Trophoblast cell (in vitro differentiated cells and primary cell): Measurements from ENCODE around the gene PRKN.

Experiments
- DNase-seq, 2 donors: peaks; one replicate each; pipeline ENCODE4 v3.0.0-alpha.2; 2016
- H2AFZ ChIP-seq: 2 replicates; pipeline ENCODE4 v1.6.1; 2013; ENCODE audit warnings: low read length, moderate library complexity, mild to moderate bottlenecking; ENCODE audit not compliant: insufficient read depth, poor library complexity
- H2AK5ac ChIP-seq: 2 replicates; pipeline ENCODE4 v1.6.1; 2013; ENCODE audit warnings: mild to moderate bottlenecking, low read length
- H2BK120ac ChIP-seq: 2 replicates; pipeline ENCODE4 v1.6.1; 2013; ENCODE audit warnings: low read length, mild to moderate bottlenecking, moderate library complexity; ENCODE audit not compliant: insufficient read depth, poor library complexity
- H2BK12ac ChIP-seq: 2 replicates; pipeline ENCODE4 v1.6.1; 2013; ENCODE audit warnings: mild to moderate bottlenecking, low read length, moderate library complexity
- H2BK5ac ChIP-seq: 2 replicates; pipeline ENCODE4 v1.6.1; 2013; ENCODE audit warnings: low read length, low read depth, moderate library complexity, mild to moderate bottlenecking; ENCODE audit not compliant: poor library complexity
- H3K14ac ChIP-seq: 2 replicates; pipeline ENCODE4 v1.6.1; 2013; ENCODE audit warnings: mild to moderate bottlenecking, low read length
- H3K18ac ChIP-seq: 2 replicates; pipeline ENCODE4 v1.6.1; 2013; ENCODE audit warnings: mild to moderate bottlenecking, low read length
- H3K23ac ChIP-seq: 2 replicates; pipeline ENCODE4 v1.6.1; 2013; ENCODE audit warnings: low read length
- H3K27ac ChIP-seq: 2 replicates; pipeline ENCODE4 v1.5.1; 2013; ENCODE audit warnings: low read depth, mild to moderate bottlenecking, inconsistent platforms, low read length, moderate library complexity
- H3K27me3 ChIP-seq: 2 replicates; pipeline ENCODE4 v1.6.1; 2013; ENCODE audit warnings: inconsistent platforms, mild to moderate bottlenecking, low read length, moderate library complexity; ENCODE audit not compliant: insufficient read depth
- H3K36me3 ChIP-seq, 2 experiments: 1 replicate in 1 of 2; 2 replicates in 1 of 2; pipeline ENCODE4 v1.6.1; 2013; ENCODE audit warnings: low read length in 2 of 2, mild to moderate bottlenecking in 2 of 2, moderate library complexity in 1 of 2; ENCODE audit not compliant: insufficient read depth in 2 of 2, control insufficient read depth in 1 of 2
- H3K4ac ChIP-seq: 2 replicates; pipeline ENCODE4 v1.6.1; 2013; ENCODE audit warnings: low read depth, mild to moderate bottlenecking, low read length, moderate library complexity
- H3K4me1 ChIP-seq, 2 experiments: 1 replicate in 1 of 2; 2 replicates in 1 of 2; pipeline ENCODE4 v1.6.1; 2013; ENCODE audit warnings: low read length in 2 of 2, mild to moderate bottlenecking in 2 of 2, moderate library complexity in 1 of 2; ENCODE audit not compliant: insufficient read depth in 2 of 2, control insufficient read depth in 1 of 2
- H3K4me2 ChIP-seq: 2 replicates; pipeline ENCODE4 v1.6.1; 2013; ENCODE audit warnings: inconsistent platforms, mild to moderate bottlenecking, low read length, moderate library complexity
- H3K4me3 ChIP-seq: 2 replicates; pipeline ENCODE4 v1.5.1; 2013; ENCODE audit warnings: mild to moderate bottlenecking, low read depth, low read length, inconsistent platforms
- H3K79me1 ChIP-seq: one replicate; pipeline ENCODE4 v1.6.1; 2013; ENCODE audit warnings: low read length
- H3K79me2 ChIP-seq: 2 replicates; pipeline ENCODE4 v1.6.1; 2013; ENCODE audit warnings: low read length, mild to moderate bottlenecking; ENCODE audit not compliant: control insufficient read depth, insufficient read depth, poor library complexity
- H3K9ac ChIP-seq: 2 replicates; pipeline ENCODE4 v1.6.1; 2013; ENCODE audit warnings: mild to moderate bottlenecking, low read length
- H3K9me3 ChIP-seq: 2 replicates; pipeline ENCODE4 v1.6.1; 2013; ENCODE audit warnings: low read depth, mild to moderate bottlenecking, control low read depth, inconsistent platforms, low read length; ENCODE audit not compliant: insufficient read depth
- H4K12ac ChIP-seq: 2 replicates; pipeline ENCODE4 v1.6.1; 2013; ENCODE audit warnings: low read depth, mild to moderate bottlenecking, low read length, moderate library complexity
- H4K8ac ChIP-seq: 2 replicates; pipeline ENCODE4 v1.6.1; 2013; ENCODE audit warnings: low read depth, mild to moderate bottlenecking, low read length, moderate library complexity
- H4K91ac ChIP-seq: one replicate; pipeline ENCODE4 v1.6.1; 2013; ENCODE audit warnings: low read depth, mild to moderate bottlenecking, low read length, moderate library complexity
- WGBS: extraction: QIAGEN DNeasy Blood & Tissue Kit; methylation state at CpG from one replicate; pipeline ENCODE4 v1.1.7; 2013; ENCODE audit warnings: missing lambda C conversion rate; ENCODE audit not compliant: insufficient read length, insufficient coverage; ENCODE audit errors: extremely low coverage; 5-methylcytosine and 5-hydroxymethylcytosine counted together

The PRKN gene

DNA sequence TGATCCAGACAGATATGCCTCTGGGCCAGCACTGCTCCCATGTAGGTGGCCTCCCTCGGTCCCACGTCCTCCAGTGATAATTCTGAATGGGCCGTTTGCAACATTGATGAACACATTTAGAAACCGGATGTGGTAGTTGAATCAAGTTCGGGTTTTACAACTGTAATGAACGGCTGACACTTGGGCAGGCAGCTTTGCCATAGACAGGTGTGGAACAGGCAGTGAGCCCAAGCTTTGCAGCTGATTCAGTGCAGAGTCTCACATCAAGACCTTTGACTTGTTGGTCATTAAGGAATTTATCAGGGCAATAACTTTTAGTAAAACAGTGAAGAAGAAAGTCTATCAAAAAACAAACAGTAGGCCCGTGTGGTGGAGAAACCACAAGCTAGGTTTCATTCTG, 987.1 kb downstream of the PRKN start:
- no CpG with 5 or more reads among the region's 7 CpGs for WGBS
- no peak overlapping the region for H3K14ac ChIP-seq
- no peak for DNase-seq

DNA sequence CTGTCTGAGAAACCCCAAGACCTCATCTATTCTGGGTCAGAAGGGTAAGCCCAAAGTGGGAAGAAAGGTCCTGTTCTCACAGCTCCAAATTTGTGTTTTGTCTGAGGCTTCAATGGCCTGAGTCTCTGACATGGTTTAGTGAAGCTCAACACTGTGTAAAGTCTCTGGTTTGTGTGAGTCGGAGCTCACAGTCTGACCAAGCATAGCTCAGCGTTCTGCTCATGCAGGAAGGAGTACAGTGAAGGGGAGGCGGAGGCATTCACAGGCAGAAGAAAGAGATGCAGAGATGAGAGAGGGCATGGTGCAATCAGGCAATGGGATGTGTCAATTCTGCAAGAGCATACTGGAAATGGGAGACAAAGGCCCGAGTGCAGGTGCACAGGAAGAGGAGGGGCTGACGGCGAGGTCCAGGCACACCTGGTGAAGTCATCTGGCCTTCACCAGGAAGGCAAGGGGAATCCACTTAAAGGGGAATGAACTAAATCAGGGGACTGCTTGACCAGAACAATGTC, 990.7 kb downstream of the PRKN start:
- DNase-seq: no peak
- Histone ChIP-seq H3K36me3 (no peaks in the 10 kb centered on the region), H3K4me2 (no peak overlapping the region), H3K27me3 (no peaks in the 10 kb centered on the region), H4K8ac (no peak overlapping the region), H2AK5ac (no peak overlapping the region), H3K79me1 (no peaks in the 10 kb centered on the region), H3K9ac (no peak overlapping the region), H2BK5ac (no peak overlapping the region), H3K14ac (no peak overlapping the region), H4K91ac (no peak overlapping the region), H3K4ac (no peak overlapping the region), H3K23ac (no peak overlapping the region), H3K79me2 (no peaks in the 10 kb centered on the region), H3K4me3 (no peak overlapping the region), H2BK120ac (no peak overlapping the region), H3K9me3 (no peaks in the 10 kb centered on the region), H3K27ac (no peak overlapping the region), H3K4me1 (no peaks in the 10 kb centered on the region), H2AFZ (no peak overlapping the region), H3K18ac (no peak overlapping the region), H2BK12ac (no peak overlapping the region), H4K12ac (no peak overlapping the region)
- no CpG with 5 or more reads among the region's 6 CpGs for WGBS

More for the DNA sequence above, 987.1 kb downstream of the PRKN start:
- Histone ChIP-seq H2AFZ (no peak overlapping the region), H3K18ac (no peak overlapping the region), H3K23ac (no peak overlapping the region), H3K4me3 (no peak overlapping the region), H3K79me2 (no peaks in the 10 kb centered on the region), H3K36me3 (no peaks in the 10 kb centered on the region), H2BK5ac (no peak overlapping the region), H3K27ac (no peak overlapping the region), H3K9me3 (no peaks in the 10 kb centered on the region), H2BK12ac (no peak overlapping the region), H3K9ac (no peak overlapping the region), H3K4ac (no peak overlapping the region), H2AK5ac (no peak overlapping the region), H3K27me3 (no peaks in the 10 kb centered on the region), H2BK120ac (no peak overlapping the region), H3K4me2 (no peak overlapping the region), H4K12ac (no peak overlapping the region), H4K8ac (no peak overlapping the region), H4K91ac (no peak overlapping the region), H3K79me1 (no peaks in the 10 kb centered on the region), H3K4me1 (no peaks in the 10 kb centered on the region)

DNA sequence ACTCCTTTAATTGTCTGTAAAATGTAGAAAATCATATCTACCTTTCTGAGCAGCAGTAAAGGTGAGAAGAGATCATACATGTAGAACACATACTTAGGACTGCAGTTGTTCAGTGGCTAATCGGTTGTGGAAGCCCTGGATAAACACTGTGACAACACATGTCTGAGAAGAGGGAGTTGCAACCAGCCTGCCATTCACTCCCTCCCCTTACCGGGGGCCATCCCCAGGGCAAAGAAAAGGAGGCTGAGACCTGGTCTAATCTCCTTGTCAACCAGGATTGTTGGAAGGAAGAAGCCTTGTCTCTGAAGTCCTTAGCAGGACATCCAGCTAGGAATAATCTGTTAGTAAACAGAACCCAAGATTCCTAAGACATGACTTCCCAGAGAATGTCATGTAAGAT, 991.2 kb downstream of the PRKN start:
- no peaks in the 10 kb centered on the region for H3K4me1 ChIP-seq
- no peaks in the 10 kb centered on the region for H3K79me1 ChIP-seq
- H3K14ac ChIP-seq: no peak overlapping the region
- H3K36me3 ChIP-seq: no peaks in the 10 kb centered on the region
- H3K23ac ChIP-seq: no peak overlapping the region
- no peak overlapping the region for H3K27ac ChIP-seq
- no peak overlapping the region for H3K4me3 ChIP-seq
- H3K9me3 ChIP-seq: no peaks in the 10 kb centered on the region
- DNase-seq: no peak
- no peak overlapping the region for H4K8ac ChIP-seq
- no peak overlapping the region for H3K4ac ChIP-seq
- H3K18ac ChIP-seq: no peak overlapping the region
- H2AFZ ChIP-seq: no peak overlapping the region
- no peak overlapping the region for H2BK5ac ChIP-seq
- H2BK12ac ChIP-seq: no peak overlapping the region
- no peaks in the 10 kb centered on the region for H3K79me2 ChIP-seq
- H3K4me2 ChIP-seq: no peak overlapping the region
- no peak overlapping the region for H4K12ac ChIP-seq
- no CpG with 5 or more reads among the region's 2 CpGs for WGBS
- H3K9ac ChIP-seq: no peak overlapping the region
- H2AK5ac ChIP-seq: no peak overlapping the region
- H3K27me3 ChIP-seq: no peaks in the 10 kb centered on the region
- no peak overlapping the region for H2BK120ac ChIP-seq
- H4K91ac ChIP-seq: no peak overlapping the region

DNA sequence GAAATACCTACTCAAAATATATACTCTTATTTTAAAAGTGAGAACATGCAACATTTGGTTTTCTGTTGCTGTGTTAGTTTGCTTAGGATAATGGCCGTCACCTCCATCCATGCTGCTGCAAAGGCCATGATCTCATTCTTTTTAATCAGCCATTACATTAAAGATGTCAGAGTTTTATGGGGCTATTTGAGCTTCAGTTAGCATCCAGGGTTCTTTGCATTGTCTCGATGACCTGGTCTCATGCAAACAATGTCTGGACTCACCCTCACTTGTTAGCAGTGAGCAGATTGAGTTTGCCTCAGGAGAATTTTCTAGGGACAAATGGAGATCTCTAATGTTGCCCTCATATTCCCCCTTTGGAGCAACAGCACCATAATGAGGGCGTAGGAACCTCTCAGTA, 995.0 kb downstream of the PRKN start:
- Histone ChIP-seq H3K14ac (no peak overlapping the region), H3K79me1 (no peaks in the 10 kb centered on the region), H4K8ac (no peak overlapping the region), H3K27ac (no peak overlapping the region), H3K9ac (no peak overlapping the region), H3K4ac (no peak overlapping the region), H3K4me1 (no peaks in the 10 kb centered on the region), H3K4me2 (no peak overlapping the region), H4K91ac (no peak overlapping the region), H3K27me3 (no peaks in the 10 kb centered on the region), H4K12ac (no peak overlapping the region), H2BK5ac (no peak overlapping the region), H2BK12ac (no peak overlapping the region), H3K36me3 (no peaks in the 10 kb centered on the region), H3K4me3 (no peak overlapping the region), H3K18ac (no peak overlapping the region), H3K79me2 (no peaks in the 10 kb centered on the region), H2AK5ac (no peak overlapping the region), H3K23ac (no peak overlapping the region), H3K9me3 (no peaks in the 10 kb centered on the region), H2AFZ (no peak overlapping the region), H2BK120ac (no peak overlapping the region)
- no CpG with 5 or more reads among the region's 3 CpGs for WGBS
- no peak for DNase-seq
